ENCODE data around the gene PTPRJ.
A peak's percentile ranks its signal among the peaks of the same experiment; 100 is the strongest.

DNA sequence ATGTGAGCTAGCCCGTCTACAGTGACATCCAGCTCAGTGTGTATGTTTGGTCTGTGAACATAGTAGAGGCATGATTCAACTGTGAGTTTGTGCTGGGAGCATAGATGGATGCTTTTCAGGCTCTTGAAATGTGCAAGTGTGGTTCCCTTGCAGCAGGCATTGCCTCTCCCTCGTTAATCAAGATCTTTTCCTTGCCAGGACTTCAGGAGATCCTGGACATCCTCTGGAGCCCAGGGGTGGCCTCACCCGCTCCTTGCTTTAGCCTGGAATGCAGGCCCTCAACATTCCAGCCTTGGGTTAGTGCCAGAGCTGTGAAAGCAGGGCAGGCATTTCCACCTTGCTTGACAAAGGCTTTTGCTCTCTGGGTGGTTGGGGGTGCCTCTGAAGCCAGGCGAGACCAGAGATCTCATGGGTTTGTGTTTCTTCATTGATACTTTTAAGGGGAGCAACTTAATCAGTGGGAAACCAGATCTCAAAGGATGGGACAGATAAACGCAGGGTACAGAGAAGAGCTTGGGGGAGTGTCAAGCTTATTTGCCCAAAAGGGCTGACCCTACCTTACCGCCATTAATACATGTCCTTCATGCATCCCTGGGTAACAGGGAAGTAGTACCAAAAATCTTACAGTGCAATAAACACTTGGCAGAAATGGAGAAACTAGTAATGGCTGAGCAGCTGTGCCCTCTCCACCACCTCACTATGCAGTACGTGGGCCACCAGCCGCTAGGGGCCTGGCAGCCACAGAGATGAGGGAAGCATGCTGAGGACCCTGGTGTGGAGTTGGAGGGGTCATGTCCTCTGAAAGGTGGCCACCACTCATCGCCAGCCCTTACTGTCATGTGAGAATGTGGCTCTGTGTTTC, 72.1 kb downstream of the PTPRJ start:
- TF ChIP-seq, protein P1, sequence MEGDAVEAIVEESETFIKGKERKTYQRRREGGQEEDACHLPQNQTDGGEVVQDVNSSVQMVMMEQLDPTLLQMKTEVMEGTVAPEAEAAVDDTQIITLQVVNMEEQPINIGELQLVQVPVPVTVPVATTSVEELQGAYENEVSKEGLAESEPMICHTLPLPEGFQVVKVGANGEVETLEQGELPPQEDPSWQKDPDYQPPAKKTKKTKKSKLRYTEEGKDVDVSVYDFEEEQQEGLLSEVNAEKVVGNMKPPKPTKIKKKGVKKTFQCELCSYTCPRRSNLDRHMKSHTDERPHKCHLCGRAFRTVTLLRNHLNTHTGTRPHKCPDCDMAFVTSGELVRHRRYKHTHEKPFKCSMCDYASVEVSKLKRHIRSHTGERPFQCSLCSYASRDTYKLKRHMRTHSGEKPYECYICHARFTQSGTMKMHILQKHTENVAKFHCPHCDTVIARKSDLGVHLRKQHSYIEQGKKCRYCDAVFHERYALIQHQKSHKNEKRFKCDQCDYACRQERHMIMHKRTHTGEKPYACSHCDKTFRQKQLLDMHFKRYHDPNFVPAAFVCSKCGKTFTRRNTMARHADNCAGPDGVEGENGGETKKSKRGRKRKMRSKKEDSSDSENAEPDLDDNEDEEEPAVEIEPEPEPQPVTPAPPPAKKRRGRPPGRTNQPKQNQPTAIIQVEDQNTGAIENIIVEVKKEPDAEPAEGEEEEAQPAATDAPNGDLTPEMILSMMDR (IDR thresholded peaks at IDR 0.05 in 8 of 11, conservative IDR thresholded peaks at IDR 0.05 in 3 of 11): no peak
- TF ChIP-seq POLR2AphosphoS5 (IDR thresholded peaks at IDR 0.05): peak in 1 of 3 donors; percentile 24
